Osteoblast (primary cell): ENCODE results near the gene AZIN2. TPM values are rescaled to one million over a fixed set of nuclear protein-coding genes. Genes with fewer than 3 reads are reported as not detected.

Experiments
- DNase-seq: peaks from one replicate; pipeline ENCODE4 v3.0.0; 2011; ENCODE audit warnings: low spot score, mixed read lengths; ENCODE audit not compliant: insufficient read length; ENCODE audit errors: missing footprints
- H2AFZ ChIP-seq: 2 replicates; pipeline ENCODE4 v1.6.0; 2011; ENCODE audit warnings: mild to moderate bottlenecking, low read length
- H3K27ac ChIP-seq: 2 replicates; pipeline ENCODE4 v1.5.1; 2011; ENCODE audit warnings: mild to moderate bottlenecking, low read depth, low read length, moderate library complexity
- H3K27me3 ChIP-seq: 2 replicates; pipeline ENCODE4 v1.6.0; 2012; ENCODE audit warnings: mild to moderate bottlenecking, control low read depth, inconsistent platforms, low read length, moderate library complexity; ENCODE audit not compliant: insufficient read depth
- H3K36me3 ChIP-seq: 2 replicates; pipeline ENCODE4 v1.5.1; 2011; ENCODE audit warnings: mild to moderate bottlenecking, low read length, control low read depth, moderate library complexity; ENCODE audit not compliant: insufficient read depth
- H3K4me1 ChIP-seq: 2 replicates; pipeline ENCODE4 v1.5.1; 2011; ENCODE audit warnings: mild to moderate bottlenecking, low read length, control low read depth, moderate library complexity; ENCODE audit not compliant: insufficient read depth
- H3K4me2 ChIP-seq: 2 replicates; pipeline ENCODE4 v1.6.0; 2011; ENCODE audit warnings: mild to moderate bottlenecking, low read length; ENCODE audit not compliant: insufficient read depth
- H3K4me3 ChIP-seq: fragments of 200-600 bp; sonication (generic); 3 replicates; pipeline ENCODE4 v1.5.1; 2012; ENCODE audit warnings: mild to moderate bottlenecking, low read length, inconsistent platforms; ENCODE audit not compliant: insufficient read depth
- H3K79me2 ChIP-seq: 2 replicates; pipeline ENCODE4 v1.6.0; 2012; ENCODE audit warnings: mild to moderate bottlenecking, low read length, control low read depth, inconsistent platforms; ENCODE audit not compliant: insufficient read depth
- H3K9me3 ChIP-seq: 2 replicates; pipeline ENCODE4 v1.5.1; 2011; ENCODE audit warnings: low read depth, low read length, control low read depth
- H4K20me1 ChIP-seq: 2 replicates; pipeline ENCODE4 v1.6.0; 2012; ENCODE audit warnings: mild to moderate bottlenecking, low read length, control low read depth; ENCODE audit not compliant: insufficient read depth
- CTCF ChIP-seq: IDR thresholded peaks from 2 replicates; pipeline ENCODE4 v1.5.1; 2011; ENCODE audit warnings: mild to moderate bottlenecking, low read depth, low read length, moderate library complexity; ENCODE audit errors: extremely low read depth
- total RNA-seq: library from RNA; depleted of rRNA; stranded (reverse); fragments of >200 nt; gene quantifications from 2 replicates; pipeline ENCODE4 v1.2.3, GENCODE V29; 2012

The AZIN2 gene
- total RNA-seq, 1 donor = 18.8 TPM

GRCh38 chr1:33161061-33161681 is 80.2 kb downstream of the AZIN2 start:
- H3K4me3 ChIP-seq = no peak overlapping the region
- peak overlapping the region; percentile 47 for H2AFZ ChIP-seq

GRCh38 chr1:33162141-33162540 is 81.2 kb downstream of the AZIN2 start:
- no peaks in the 10 kb centered on the region for H3K79me2 ChIP-seq
- H3K4me3 ChIP-seq = no peak overlapping the region
- no peaks in the 10 kb centered on the region for H3K9me3 ChIP-seq
- no peaks in the 10 kb centered on the region for H4K20me1 ChIP-seq
- no peak overlapping the region for H3K27ac ChIP-seq
- DNase-seq = no peak
- H3K4me1 ChIP-seq = peaks cover 14% of the 10 kb centered on the region
- H3K36me3 ChIP-seq = peaks cover 22% of the 10 kb centered on the region
- no peak for TF ChIP-seq CTCF
- H3K27me3 ChIP-seq = no peaks in the 10 kb centered on the region
- H2AFZ ChIP-seq = no peak overlapping the region
- H3K4me2 ChIP-seq = no peak overlapping the region

More at GRCh38 chr1:33161061-33161681, 80.2 kb downstream of the AZIN2 start:
- Histone ChIP-seq H3K4me1 (peaks cover 14% of the 10 kb centered on the region), H3K4me2 (no peak overlapping the region), H3K27ac (no peak overlapping the region), H3K27me3 (no peaks in the 10 kb centered on the region), H3K79me2 (no peaks in the 10 kb centered on the region), H3K36me3 (peaks cover 23% of the 10 kb centered on the region), H4K20me1 (no peaks in the 10 kb centered on the region), H3K9me3 (no peaks in the 10 kb centered on the region)
- no peak for TF ChIP-seq CTCF
- peak; percentile 83 for DNase-seq

GRCh38 chr1:33163621-33164519 is 82.9 kb downstream of the AZIN2 start:
- H3K79me2 ChIP-seq = no peaks in the 10 kb centered on the region
- H3K4me2 ChIP-seq = peak overlapping the region; percentile 15
- no peaks in the 10 kb centered on the region for H3K27me3 ChIP-seq
- H3K9me3 ChIP-seq = no peaks in the 10 kb centered on the region
- TF ChIP-seq CTCF = no peak
- H4K20me1 ChIP-seq = no peaks in the 10 kb centered on the region
- peaks cover 12% of the 10 kb centered on the region for H3K36me3 ChIP-seq
- no peak overlapping the region for H3K4me3 ChIP-seq
- peaks cover 15% of the 10 kb centered on the region for H3K4me1 ChIP-seq
- H3K27ac ChIP-seq = peak overlapping the region; percentile 48
- DNase-seq = peak; percentile 95
- peak overlapping the region; percentile 46 for H2AFZ ChIP-seq

- peak; percentile 41 for DNase-seq
- Histone ChIP-seq H3K36me3 (peaks cover 6% of the 10 kb centered on the region), H3K9me3 (no peaks in the 10 kb centered on the region), H3K4me1 (peaks cover 27% of the 10 kb centered on the region), H3K27me3 (no peaks in the 10 kb centered on the region), H3K79me2 (peaks cover under 1% of the 10 kb centered on the region), H3K4me3 (no peak overlapping the region), H3K4me2 (no peak overlapping the region), H3K27ac (no peak overlapping the region), H4K20me1 (no peaks in the 10 kb centered on the region), H2AFZ (no peak overlapping the region)
- TF ChIP-seq CTCF = no peak
Observed at GRCh38 chr1:33165209-33165608, 84.3 kb downstream of the AZIN2 start.
